Testis (tissue), 3 donors: ENCODE measurements around the gene GPC6. TPM values are rescaled to one million over a fixed set of nuclear protein-coding genes. Genes with fewer than 3 reads are reported as not detected.

ENCODE experiments used
- DNase-seq: peaks from one replicate; pipeline ENCODE4 v3.0.0-alpha.2; 2019
- H3K27ac ChIP-seq, 2 donors: fragments of 200-600 bp; sonication (generic); one replicate each; pipeline ENCODE4 v1.5.1; 2019
- H3K27me3 ChIP-seq: fragments of 200-600 bp; sonication (generic); one replicate; pipeline ENCODE4 v1.5.1; 2019
- H3K36me3 ChIP-seq: fragments of 200-600 bp; sonication (generic); one replicate; pipeline ENCODE4 v1.5.1; 2017; ENCODE audit warnings: low read depth; ENCODE audit errors: missing control alignments
- H3K4me1 ChIP-seq: fragments of 200-600 bp; sonication (generic); one replicate; pipeline ENCODE4 v1.5.1; 2019
- H3K4me3 ChIP-seq, 2 donors: fragments of 200-600 bp; sonication (generic); one replicate each; pipeline ENCODE4 v1.5.1; 2017 to 2019
- H3K9me3 ChIP-seq: fragments of 200-600 bp; sonication (generic); one replicate; pipeline ENCODE4 v1.5.1; 2017
- CTCF ChIP-seq, 3 experiments: fragments of 450-650 bp in 2 of 3; fragments of 200-600 bp in 1 of 3; sonication (generic) in 1 of 3; IDR thresholded peaks; one replicate each; pipeline ENCODE4 v1.5.1; 2016 to 2019; ENCODE audit warnings: antibody characterized with exemption in 3 of 3, mild to moderate bottlenecking in 2 of 3, moderate library complexity in 1 of 3
- POLR2A ChIP-seq: fragments of 450-650 bp; IDR thresholded peaks from one replicate; pipeline ENCODE4 v1.6.1; 2017; ENCODE audit warnings: antibody characterized with exemption, mild to moderate bottlenecking, moderate library complexity
- WGBS, 2 donors: methylation state at CpG; one replicate each; pipeline ENCODE4 v1.1.5; 2018; 5-methylcytosine and 5-hydroxymethylcytosine counted together
- intact Hi-C: fragments of 100-400 bp; cut with DNase I; formaldehyde crosslinking; loops from one replicate; pipeline ENCODE4 v1.15.1; 2023; ENCODE audit warnings: low total_unique reads
- polyA plus RNA-seq: library from polyadenylated mRNA; stranded (reverse); fragments of 350-450 nt; fragmentation: Illumina TruSeq; extraction: RNeasy Lipid Tissue Mini Kit (QIAGEN cat#74804); gene quantifications from one replicate; pipeline ENCODE4 v1.2.3, GENCODE V29; 2014; ENCODE audit warnings: low read depth, low replicate concordance; ENCODE audit not compliant: insufficient read depth
- total RNA-seq, 2 donors: library from RNA; depleted of rRNA; stranded (reverse); fragments of >200 nt; gene quantifications; one replicate each; pipeline ENCODE4 v1.2.3, GENCODE V29; 2016

Gene GPC6
- total and polyA plus RNA-seq, 3 donors from 2014 or later: 2.2 to 6.9 (median 4.3) TPM

- Histone ChIP-seq H3K9me3 (no peaks in the 10 kb centered on the region), H3K27me3 (no peaks in the 10 kb centered on the region), H3K4me3 (no peak overlapping the region), H3K36me3 (no peaks in the 10 kb centered on the region), H3K4me1 (no peaks in the 10 kb centered on the region), H3K27ac (no peak overlapping the region)
- intact Hi-C loops: no loop called here
- TF ChIP-seq CTCF (IDR thresholded peaks at IDR 0.05) (no peak), POLR2A (no peak)
- no peak for DNase-seq
- WGBS, 2 donors: 95 to 96% methylated on average over 4 of the region's 4 CpGs
Observed at GRCh38 chr13:94366677-94367076, 1140.1 kb downstream of the GPC6 start.

GRCh38 chr13:94369972-94370436 lies 1143.4 kb downstream of the GPC6 start:
- no peaks in the 10 kb centered on the region for H3K27me3 ChIP-seq
- no peaks in the 10 kb centered on the region for H3K9me3 ChIP-seq
- intact Hi-C loops: no loop called here
- DNase-seq: peak; percentile 34
- H3K4me3 ChIP-seq: no peak overlapping the region
- 53 to 63% methylated on average over 1 of the region's 1 CpG for WGBS, 2 donors
- no peaks in the 10 kb centered on the region for H3K4me1 ChIP-seq
- no peaks in the 10 kb centered on the region for H3K36me3 ChIP-seq
- TF ChIP-seq CTCF (IDR thresholded peaks at IDR 0.05) (no peak), POLR2A (no peak)
- no peak overlapping the region for H3K27ac ChIP-seq

GRCh38 chr13:94371855-94372254 lies 1145.2 kb downstream of the GPC6 start:
- intact Hi-C loops: no loop called here

GRCh38 chr13:94382517-94382916 lies 1155.9 kb downstream of the GPC6 start:
- H3K27me3 ChIP-seq: no peaks in the 10 kb centered on the region
- TF ChIP-seq CTCF (IDR thresholded peaks at IDR 0.05) (no peak), POLR2A (no peak)
- H3K4me3 ChIP-seq: no peak overlapping the region
- intact Hi-C loops: no loop called here
- no peak for DNase-seq
- H3K9me3 ChIP-seq: no peaks in the 10 kb centered on the region
- H3K4me1 ChIP-seq: no peaks in the 10 kb centered on the region
- H3K36me3 ChIP-seq: no peaks in the 10 kb centered on the region
- no peak overlapping the region for H3K27ac ChIP-seq
- 87 to 94% methylated on average over 3 of the region's 3 CpGs for WGBS, 2 donors

More at GRCh38 chr13:94371855-94372254, 1145.2 kb downstream of the GPC6 start:
- Histone ChIP-seq H3K9me3 (no peaks in the 10 kb centered on the region), H3K36me3 (no peaks in the 10 kb centered on the region), H3K4me3 (no peak overlapping the region), H3K27ac (no peak overlapping the region), H3K27me3 (no peaks in the 10 kb centered on the region), H3K4me1 (no peaks in the 10 kb centered on the region)
- TF ChIP-seq POLR2A: no peak
- no peak for TF ChIP-seq CTCF (IDR thresholded peaks at IDR 0.05)
- no peak for DNase-seq
- 74 to 90% methylated on average over 3 of the region's 3 CpGs for WGBS, 2 donors

GRCh38 chr13:94382960-94383359 lies 1156.4 kb downstream of the GPC6 start:
- no peaks in the 10 kb centered on the region for H3K27me3 ChIP-seq
- WGBS, 2 donors: 83 to 90% methylated on average over 5 of the region's 5 CpGs
- no peak for DNase-seq
- H3K36me3 ChIP-seq: no peaks in the 10 kb centered on the region
- no peaks in the 10 kb centered on the region for H3K9me3 ChIP-seq
- H3K4me3 ChIP-seq: no peak overlapping the region
- intact Hi-C loops: no loop called here
- H3K4me1 ChIP-seq: no peaks in the 10 kb centered on the region
- TF ChIP-seq POLR2A: no peak
- TF ChIP-seq CTCF (IDR thresholded peaks at IDR 0.05): no peak
- H3K27ac ChIP-seq: no peak overlapping the region
